GM12865 (cell line): ENCODE measurements around the gene PPIL6.

ENCODE experiments used
- DNase-seq: peaks from one replicate; pipeline ENCODE4 v3.0.0; 2010; ENCODE audit warnings: low read depth
- H3K4me3 ChIP-seq: 2 replicates; pipeline ENCODE4 v1.5.1; 2011; ENCODE audit warnings: mild to moderate bottlenecking, low read depth, low read length, control low read depth
- TF ChIP-seq, protein P1 (sequence below): IDR thresholded peaks from 2 replicates; pipeline ENCODE4 v1.5.1; 2011; ENCODE audit warnings: low read length, control low read depth, low read depth, inconsistent platforms; ENCODE audit not compliant: insufficient read depth; ENCODE audit errors: missing control alignments

PPIL6 gene

GRCh38 chr6:109458774-109459531, 18.5 kb upstream of the PPIL6 start:
- peak; percentile 73 for DNase-seq
- TF ChIP-seq, protein P1, sequence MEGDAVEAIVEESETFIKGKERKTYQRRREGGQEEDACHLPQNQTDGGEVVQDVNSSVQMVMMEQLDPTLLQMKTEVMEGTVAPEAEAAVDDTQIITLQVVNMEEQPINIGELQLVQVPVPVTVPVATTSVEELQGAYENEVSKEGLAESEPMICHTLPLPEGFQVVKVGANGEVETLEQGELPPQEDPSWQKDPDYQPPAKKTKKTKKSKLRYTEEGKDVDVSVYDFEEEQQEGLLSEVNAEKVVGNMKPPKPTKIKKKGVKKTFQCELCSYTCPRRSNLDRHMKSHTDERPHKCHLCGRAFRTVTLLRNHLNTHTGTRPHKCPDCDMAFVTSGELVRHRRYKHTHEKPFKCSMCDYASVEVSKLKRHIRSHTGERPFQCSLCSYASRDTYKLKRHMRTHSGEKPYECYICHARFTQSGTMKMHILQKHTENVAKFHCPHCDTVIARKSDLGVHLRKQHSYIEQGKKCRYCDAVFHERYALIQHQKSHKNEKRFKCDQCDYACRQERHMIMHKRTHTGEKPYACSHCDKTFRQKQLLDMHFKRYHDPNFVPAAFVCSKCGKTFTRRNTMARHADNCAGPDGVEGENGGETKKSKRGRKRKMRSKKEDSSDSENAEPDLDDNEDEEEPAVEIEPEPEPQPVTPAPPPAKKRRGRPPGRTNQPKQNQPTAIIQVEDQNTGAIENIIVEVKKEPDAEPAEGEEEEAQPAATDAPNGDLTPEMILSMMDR, result no peak
- H3K4me3 ChIP-seq, result no peak overlapping the region

- no peak overlapping the region for H3K4me3 ChIP-seq
- TF ChIP-seq, protein P1, result no peak
- DNase-seq, result no peak
Measured at GRCh38 chr6:109457562-109457996, 17.2 kb upstream of the PPIL6 start.

GRCh38 chr6:109456710-109457561, 16.5 kb upstream of the PPIL6 start:
- TF ChIP-seq, protein P1, result no peak
- H3K4me3 ChIP-seq, result peak overlapping the region; percentile 86
- no peak for DNase-seq

- H3K4me3 ChIP-seq, result peak overlapping the region; percentile 86
- no peak for DNase-seq
Measured at GRCh38 chr6:109456111-109456583, 15.7 kb upstream of the PPIL6 start.

DNA sequence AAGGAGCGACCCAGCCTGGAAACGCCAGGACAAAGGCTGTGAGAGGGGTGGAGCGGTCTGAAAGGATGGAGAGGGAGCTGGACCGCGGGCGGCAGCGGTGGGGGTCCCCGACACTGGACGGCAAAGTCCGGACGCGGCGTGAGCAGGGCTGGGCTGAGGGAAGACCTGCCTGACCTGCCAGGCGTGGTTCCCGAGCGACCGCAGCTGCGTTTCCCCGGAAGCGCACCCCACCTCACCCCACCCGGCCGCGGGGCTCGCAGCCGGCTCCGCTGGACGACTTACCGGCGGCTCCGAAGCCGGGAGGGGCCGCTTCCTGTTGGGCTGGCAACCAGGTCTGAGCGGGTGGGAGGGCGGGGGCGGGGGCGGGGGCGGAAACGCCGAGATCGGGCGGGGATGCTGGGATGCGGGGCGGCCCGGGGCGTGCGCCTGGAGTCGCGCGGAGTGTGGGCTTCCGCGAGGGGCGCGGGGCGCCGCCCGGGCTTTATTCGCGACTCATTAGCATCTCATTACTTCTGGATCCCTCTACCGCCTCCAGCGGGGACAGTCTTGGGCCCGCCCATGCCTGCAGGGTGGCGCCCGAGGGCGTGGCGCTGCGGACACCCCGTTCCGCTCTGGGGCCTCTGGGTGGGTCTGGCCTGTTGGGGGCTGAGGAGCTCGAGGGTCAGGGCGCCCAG, 15.1 kb upstream of the PPIL6 start, which contains the start of gene MICAL1:
TSS of gene MICAL1 (minus strand) at position 336 of the 674 bp plus-strand sequence. CDS start 1,576 bp downstream, outside the sequence.
- TF ChIP-seq, protein P1, result peak; percentile 45
- H3K4me3 ChIP-seq, result peak within 1 kb of the TSS; percentile 86
- peak; percentile 96 for DNase-seq

More at GRCh38 chr6:109456111-109456583, 15.7 kb upstream of the PPIL6 start:
- TF ChIP-seq, protein P1, result no peak
